HEK293 (cell line): ENCODE results near the gene TNP2.
A peak's percentile ranks its signal among the peaks of the same experiment; 100 is the strongest.

Source experiments
- CTCF ChIA-PET: fragments of 350-600 bp; formaldehyde crosslinking; extraction: SDS; loops from one replicate; lab custom pipeline; 2021; ENCODE audit warnings: antibody characterized with exemption; lab: Yijun Ruan, JAX
- POLR2A ChIA-PET: fragments of 300-600 bp; formaldehyde crosslinking; extraction: SDS; loops from one replicate; lab custom pipeline; 2020; ENCODE audit warnings: antibody characterized with exemption, inconsistent platforms; lab: Yijun Ruan, JAX
- H3K27ac ChIP-seq: fragments of 200-500 bp; sonication (Bioruptor generic); 2 replicates; pipeline ENCODE4 v1.5.1; 2014; ENCODE audit warnings: low read depth, low read length, control low read depth, inconsistent platforms; ENCODE audit errors: extremely low read depth
- H3K36me3 ChIP-seq, 2 experiments: fragments of 200-500 bp in 1 of 2; sonication (Bioruptor generic) in 1 of 2; 1 replicate in 1 of 2; 2 replicates in 1 of 2; pipeline ENCODE4 v1.5.1; 2014 to 2017; ENCODE audit warnings: inconsistent platforms in 2 of 2, low read length in 2 of 2; ENCODE audit not compliant: control insufficient read depth in 2 of 2, insufficient read depth in 1 of 2
- H3K4me1 ChIP-seq: fragments of 200-500 bp; sonication (Bioruptor generic); 2 replicates; pipeline ENCODE4 v1.5.1; 2014; ENCODE audit warnings: mild to moderate bottlenecking, low read length, inconsistent platforms; ENCODE audit not compliant: control insufficient read depth, insufficient read depth
- H3K4me3 ChIP-seq: 2 replicates; pipeline ENCODE4 v1.5.1; 2011; ENCODE audit warnings: low read depth, mild to moderate bottlenecking, control low read depth, low read length, moderate library complexity
- H3K9me3 ChIP-seq: fragments of 200-500 bp; sonication (Bioruptor generic); 2 replicates; pipeline ENCODE4 v1.5.1; 2014; ENCODE audit warnings: low read depth, low read length, inconsistent platforms; ENCODE audit not compliant: control insufficient read depth, insufficient read depth
- MZF1 ChIP-seq: fragments of 450-650 bp; formaldehyde crosslinking; IDR thresholded peaks from 2 replicates; pipeline ENCODE4 v1.5.1; 2017; ENCODE audit warnings: missing biosample characterization, missing genetic modification characterization, borderline replicate concordance
- RBAK ChIP-seq: fragments of 450-650 bp; formaldehyde crosslinking; IDR thresholded peaks from 2 replicates; pipeline ENCODE4 v1.5.1; 2016; ENCODE audit warnings: missing biosample characterization, missing genetic modification characterization
- ZNF121 ChIP-seq: fragments of 450-650 bp; formaldehyde crosslinking; IDR thresholded peaks from 2 replicates; pipeline ENCODE4 v1.5.1; 2016; ENCODE audit warnings: missing biosample characterization, missing genetic modification characterization
- ZNF140 ChIP-seq: fragments of 450-650 bp; formaldehyde crosslinking; IDR thresholded peaks from 2 replicates; pipeline ENCODE4 v1.5.1; 2016; ENCODE audit warnings: missing biosample characterization, missing genetic modification characterization
- ZNF394 ChIP-seq: fragments of 450-650 bp; formaldehyde crosslinking; IDR thresholded peaks from 2 replicates; pipeline ENCODE4 v1.5.1; 2016; ENCODE audit warnings: missing biosample characterization, missing genetic modification characterization, mild to moderate bottlenecking, moderate library complexity, borderline replicate concordance
- ZNF473 ChIP-seq: fragments of 450-650 bp; formaldehyde crosslinking; IDR thresholded peaks from 2 replicates; pipeline ENCODE4 v1.5.1; 2017; ENCODE audit warnings: missing biosample characterization, missing genetic modification characterization
- ZNF48 ChIP-seq: fragments of 450-650 bp; formaldehyde crosslinking; IDR thresholded peaks from 2 replicates; pipeline ENCODE4 v1.5.1; 2016; ENCODE audit warnings: missing biosample characterization, missing genetic modification characterization
- ZNF623 ChIP-seq: fragments of 450-650 bp; formaldehyde crosslinking; IDR thresholded peaks from 2 replicates; pipeline ENCODE4 v1.5.1; 2016; ENCODE audit warnings: missing biosample characterization, missing genetic modification characterization
- ZNF777 ChIP-seq: fragments of 450-650 bp; formaldehyde crosslinking; IDR thresholded peaks from 2 replicates; pipeline ENCODE4 v1.5.1; 2017; ENCODE audit warnings: missing biosample characterization, missing genetic modification characterization, borderline replicate concordance
- ZNF830 ChIP-seq: fragments of 450-650 bp; IDR thresholded peaks from 2 replicates; pipeline ENCODE4 v1.5.0; 2018; ENCODE audit warnings: missing biosample characterization, missing genetic modification characterization, low read depth, mild to moderate bottlenecking, moderate library complexity
- ZNF843 ChIP-seq: fragments of 450-650 bp; formaldehyde crosslinking; IDR thresholded peaks from 2 replicates; pipeline ENCODE4 v1.5.1; 2016; ENCODE audit warnings: missing biosample characterization, missing genetic modification characterization
- ZSCAN16 ChIP-seq: fragments of 450-650 bp; formaldehyde crosslinking; IDR thresholded peaks from 2 replicates; pipeline ENCODE4 v1.5.1; 2016; ENCODE audit warnings: missing biosample characterization, missing genetic modification characterization
- ZSCAN5A ChIP-seq: fragments of 450-650 bp; formaldehyde crosslinking; IDR thresholded peaks from 2 replicates; pipeline ENCODE4 v1.5.1; 2016; ENCODE audit warnings: missing biosample characterization, missing genetic modification characterization

Gene TNP2

GRCh38 chr16:11260596-11260966 lies 8.5 kb downstream of the TNP2 start:
- CTCF ChIA-PET: interaction anchor here (0.7 to 1.0 kb wide), 3 partner anchors 23 to 289 kb away, joined by 3 to 4 read pairs (median 3); no protein-coding TSS in a partner anchor

GRCh38 chr16:11259655-11260595 lies 9.2 kb downstream of the TNP2 start:
- H3K27ac ChIP-seq: no peak overlapping the region
- POLR2A ChIA-PET: interaction anchor here (0.6 to 1.1 kb wide), 2 partner anchors 31 to 86 kb away, joined by 3 to 7 read pairs; no protein-coding TSS in a partner anchor
- peaks cover 5% of the 10 kb centered on the region; the same call in 1 of the 2 replicates for H3K4me1 ChIP-seq
- H3K36me3 ChIP-seq: no peaks in the 10 kb centered on the region
- TF ChIP-seq RBAK (tag by site-specific recombination) (no peak), ZNF623 (peak; percentile 98), ZNF140 (tag by site-specific recombination) (no peak), ZNF830 (no peak)
- no peaks in the 10 kb centered on the region for H3K9me3 ChIP-seq
- CTCF ChIA-PET: interaction anchor here (0.7 to 6.8 kb wide), 4 partner anchors 24 to 294 kb away, joined by 3 to 58 read pairs (median 4); no protein-coding TSS in a partner anchor
- H3K4me3 ChIP-seq: no peak overlapping the region

More at GRCh38 chr16:11260596-11260966, 8.5 kb downstream of the TNP2 start:
- POLR2A ChIA-PET: interaction anchor here (0.6 to 1.1 kb wide), 2 partner anchors 31 to 85 kb away, joined by 3 to 7 read pairs; no protein-coding TSS in a partner anchor
- no peak overlapping the region for H3K4me3 ChIP-seq
- no peaks in the 10 kb centered on the region for H3K36me3 ChIP-seq
- H3K9me3 ChIP-seq: no peaks in the 10 kb centered on the region
- TF ChIP-seq ZNF777 (tag by site-specific recombination): no peak
- TF ChIP-seq, all 188 proteins: peak for 0
- Histone ChIP-seq H3K4me1 (peaks cover 5% of the 10 kb centered on the region; the same call in 1 of the 2 replicates), H3K27ac (no peak overlapping the region)

GRCh38 chr16:11258553-11259492 lies 10.3 kb downstream of the TNP2 start:
- Histone ChIP-seq H3K27ac (no peak overlapping the region), H3K4me1 (peaks cover 5% of the 10 kb centered on the region; the same call in 1 of the 2 replicates), H3K36me3 (no peaks in the 10 kb centered on the region), H3K9me3 (no peaks in the 10 kb centered on the region), H3K4me3 (no peak overlapping the region)
- CTCF ChIA-PET: interaction anchor here (0.9 to 6.8 kb wide), 5 partner anchors 12 to 293 kb away, joined by 3 to 58 read pairs (median 4); no protein-coding TSS in a partner anchor
- no peak for TF ChIP-seq ZSCAN16 (tag by site-specific recombination)
- no peak for TF ChIP-seq MZF1
- no peak for TF ChIP-seq ZNF843 (tag by site-specific recombination)
- no peak for TF ChIP-seq ZNF394 (tag by site-specific recombination)
- TF ChIP-seq ZNF121: peak; percentile 70; the same call in 1 of the 2 replicates
- no peak for TF ChIP-seq ZSCAN5A
- no peak for TF ChIP-seq ZNF48 (tag by site-specific recombination)
- no peak for TF ChIP-seq ZNF473
- POLR2A ChIA-PET: interaction anchor here (0.5 kb wide), 1 partner anchor 74 kb away, joined by 4 read pairs; no protein-coding TSS in a partner anchor
